ENCODE measurements around the gene SCART1. TPM values are rescaled to one million over a fixed set of nuclear protein-coding genes. Genes with fewer than 3 reads are reported as not detected.

SCART1 gene
- total and polyA plus RNA-seq, 2 of the 4 experiments (the other 2 are of a cell fraction) = 0.54 to 2.1 TPM

DNA sequence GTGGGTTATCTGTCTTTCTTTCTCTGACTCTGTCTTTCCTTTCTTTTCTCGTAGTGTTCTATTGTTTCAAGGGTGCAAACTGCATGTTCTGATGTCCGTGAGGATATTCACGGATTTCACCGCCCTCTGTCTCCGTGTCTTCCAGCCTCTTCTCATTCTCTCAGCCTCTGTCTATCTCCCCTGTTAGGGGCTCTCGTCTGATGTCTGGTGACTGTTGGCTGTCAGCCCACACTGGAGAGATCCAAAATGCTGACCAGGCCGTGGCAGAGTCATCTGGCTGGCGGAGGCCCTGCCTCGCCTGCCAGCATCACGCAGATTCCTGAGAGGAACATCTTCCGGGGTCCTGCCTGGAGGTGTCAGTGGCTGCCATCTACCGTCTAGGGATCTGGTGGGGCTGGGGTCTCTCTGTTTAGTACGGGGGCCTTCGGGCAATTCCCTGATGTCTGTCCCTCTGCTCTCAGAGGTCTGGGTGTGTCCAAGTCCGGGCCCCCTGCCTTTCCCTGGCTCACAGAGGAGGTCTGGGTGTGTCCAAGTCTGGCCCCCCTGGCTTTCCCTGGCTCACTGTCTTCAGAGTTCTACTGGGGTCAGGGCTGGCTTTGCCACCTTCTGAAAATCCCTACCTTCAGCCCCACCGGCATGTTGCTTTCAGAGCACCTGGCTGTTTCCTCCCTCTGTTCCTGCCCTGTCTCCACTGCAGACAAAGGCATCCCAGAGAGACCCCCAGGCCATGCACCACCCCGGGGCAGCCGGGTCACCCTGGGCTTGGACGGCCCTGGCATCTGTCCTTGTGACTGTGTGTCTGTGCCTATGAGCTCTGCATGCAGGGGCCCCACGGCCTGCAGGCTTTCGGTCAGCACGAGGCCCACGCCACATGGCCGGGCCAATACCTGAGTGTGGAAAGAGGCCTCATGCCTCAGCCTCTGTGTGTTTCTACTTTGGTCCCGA lies 14.0 kb upstream of the SCART1 start:
- Histone ChIP-seq H2AFZ (replicated peaks; ENCODE audit: low read length, poor library complexity) (no peak overlapping the region), H4K91ac (ENCODE audit: insufficient read depth, low read depth, low read length) (no peak overlapping the region), H4K8ac (ENCODE audit: low read depth in 2 of 2, low read length in 2 of 2) (no peak overlapping the region), H3K4me1 (ENCODE audit: control insufficient read depth, insufficient read depth, low read length) (no peaks in the 10 kb centered on the region), H4K5ac (ENCODE audit: low read depth, low read length) (no peak overlapping the region), H2AK9ac (replicated peaks; ENCODE audit: low read depth, low read length, poor library complexity) (no peak overlapping the region), H3K27ac (ENCODE audit: insufficient read depth, low read length) (no peak overlapping the region), H3K56ac (ENCODE audit: extremely low read depth, insufficient read depth, low read length) (no peak overlapping the region), H3K79me1 (ENCODE audit: low read depth in 1 of 2, low read length in 2 of 2) (no peaks in the 10 kb centered on the region), H2BK15ac (ENCODE audit: low read depth, low read length) (no peak overlapping the region), H3K9me3 (ENCODE audit: control insufficient read depth, insufficient read depth, low read length) (no peaks in the 10 kb centered on the region; the same call in 1 of the 2 replicates), H3K27me3 (ENCODE audit: control insufficient read depth, insufficient read depth, low read length) (no peaks in the 10 kb centered on the region), H3K18ac (ENCODE audit: low read depth, low read length) (no peak overlapping the region), H2AK5ac (ENCODE audit: low read depth, low read length) (no peak overlapping the region), H2BK5ac (ENCODE audit: low read depth, low read length, poor library complexity, severe bottlenecking) (no peak overlapping the region), H2BK20ac (ENCODE audit: low read depth, low read length) (no peak overlapping the region), H3K4me2 (ENCODE audit: low read depth, low read length) (no peak overlapping the region), H3K23ac (ENCODE audit: low read depth, low read length) (no peak overlapping the region), H3K14ac (replicated peaks; ENCODE audit: low read depth, low read length) (no peak overlapping the region), H3K4me3 (ENCODE audit: insufficient read depth, low read depth, low read length) (no peak overlapping the region), H3K36me3 (ENCODE audit: control insufficient read depth, insufficient read depth, low read length) (no peaks in the 10 kb centered on the region), H4K20me1 (ENCODE audit: insufficient read depth, low read length) (no peaks in the 10 kb centered on the region), H3K9ac (ENCODE audit: low read depth, low read length) (no peak overlapping the region), H3K9me1 (ENCODE audit: insufficient read depth, low read length) (no peaks in the 10 kb centered on the region; the same call in 1 of the 2 replicates), H2BK120ac (ENCODE audit: low read depth, low read length) (no peak overlapping the region), H3K4ac (ENCODE audit: low read depth, low read length) (no peak overlapping the region)
- no TSS peak for BruUV-seq (replicated peaks)
- intact Hi-C loops (cut with micrococcal nuclease) (loop anchor here (5.0 kb wide), 1 partner anchor 58 kb away; no protein-coding TSS in a partner anchor), dilution Hi-C loops (cut with HindIII; ENCODE audit: low sequenced_read_pairs, unreplicated experiment) (no loop called here), in situ Hi-C loops (cut with MboI; ENCODE audit: low sequenced_read_pairs) (loop anchor here (5.0 kb wide), 1 partner anchor 133 kb away; no protein-coding TSS in a partner anchor)
- ATAC-seq (ENCODE audit: low read depth) (no peak), DNase-seq (no peak)
- 87% methylated on average over 9 of the region's 25 CpGs; no CpG with 5 or more reads in 1 of the 2 experiments for whole genome bisulfite sequencing, 2 experiments (ENCODE audit: extremely low coverage in 2 of 2, insufficient read length in 1 of 2)
- ChIA-PET POLR2A (ENCODE audit: unreplicated experiment) (no interaction called here), CTCF (interaction anchor here (0.7 kb wide), 1 partner anchor 23 kb away, joined by 3 read pairs; no protein-coding TSS in a partner anchor)
- TF ChIP-seq MXI1 (IDR thresholded peaks at IDR 0.05; ENCODE audit: borderline replicate concordance, low read depth, low read length) (no peak), RAD21 (IDR thresholded peaks at IDR 0.05; ENCODE audit: low read length) (no peak), BHLHE40 (IDR thresholded peaks at IDR 0.05; ENCODE audit: low read depth, low read length) (no peak), RFX5 (IDR thresholded peaks at IDR 0.05; ENCODE audit: low read depth, low read length) (no peak), RCOR1 (IDR thresholded peaks at IDR 0.05; ENCODE audit: insufficient replicate concordance, low read length) (no peak)
- TF ChIP-seq, protein P1, sequence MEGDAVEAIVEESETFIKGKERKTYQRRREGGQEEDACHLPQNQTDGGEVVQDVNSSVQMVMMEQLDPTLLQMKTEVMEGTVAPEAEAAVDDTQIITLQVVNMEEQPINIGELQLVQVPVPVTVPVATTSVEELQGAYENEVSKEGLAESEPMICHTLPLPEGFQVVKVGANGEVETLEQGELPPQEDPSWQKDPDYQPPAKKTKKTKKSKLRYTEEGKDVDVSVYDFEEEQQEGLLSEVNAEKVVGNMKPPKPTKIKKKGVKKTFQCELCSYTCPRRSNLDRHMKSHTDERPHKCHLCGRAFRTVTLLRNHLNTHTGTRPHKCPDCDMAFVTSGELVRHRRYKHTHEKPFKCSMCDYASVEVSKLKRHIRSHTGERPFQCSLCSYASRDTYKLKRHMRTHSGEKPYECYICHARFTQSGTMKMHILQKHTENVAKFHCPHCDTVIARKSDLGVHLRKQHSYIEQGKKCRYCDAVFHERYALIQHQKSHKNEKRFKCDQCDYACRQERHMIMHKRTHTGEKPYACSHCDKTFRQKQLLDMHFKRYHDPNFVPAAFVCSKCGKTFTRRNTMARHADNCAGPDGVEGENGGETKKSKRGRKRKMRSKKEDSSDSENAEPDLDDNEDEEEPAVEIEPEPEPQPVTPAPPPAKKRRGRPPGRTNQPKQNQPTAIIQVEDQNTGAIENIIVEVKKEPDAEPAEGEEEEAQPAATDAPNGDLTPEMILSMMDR (conservative IDR thresholded peaks at IDR 0.05; ENCODE audit: low read depth, low read length) = no peak
- TF ChIP-seq, protein P2, sequence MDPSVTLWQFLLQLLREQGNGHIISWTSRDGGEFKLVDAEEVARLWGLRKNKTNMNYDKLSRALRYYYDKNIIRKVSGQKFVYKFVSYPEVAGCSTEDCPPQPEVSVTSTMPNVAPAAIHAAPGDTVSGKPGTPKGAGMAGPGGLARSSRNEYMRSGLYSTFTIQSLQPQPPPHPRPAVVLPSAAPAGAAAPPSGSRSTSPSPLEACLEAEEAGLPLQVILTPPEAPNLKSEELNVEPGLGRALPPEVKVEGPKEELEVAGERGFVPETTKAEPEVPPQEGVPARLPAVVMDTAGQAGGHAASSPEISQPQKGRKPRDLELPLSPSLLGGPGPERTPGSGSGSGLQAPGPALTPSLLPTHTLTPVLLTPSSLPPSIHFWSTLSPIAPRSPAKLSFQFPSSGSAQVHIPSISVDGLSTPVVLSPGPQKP (IDR thresholded peaks at IDR 0.05; ENCODE audit: borderline replicate concordance, low read depth, low read length) = no peak
